MM.1S (cell line): Measurements from ENCODE around the gene SH3RF1.

ENCODE experiments used
- DNase-seq: peaks from one replicate; pipeline ENCODE4 v3.0.0-alpha.2; 2015
- H2AFZ ChIP-seq: fragments of 300-600 bp; sonication (generic); 2 replicates; pipeline ENCODE4 v1.6.0; 2016; ENCODE audit warnings: antibody characterized with exemption, low read length
- H3F3A ChIP-seq: fragments of 300-600 bp; sonication (generic); 2 replicates; pipeline ENCODE4 v1.6.1; 2016; ENCODE audit warnings: mild to moderate bottlenecking, antibody characterized with exemption, low read length, moderate library complexity, mixed read lengths; ENCODE audit not compliant: insufficient read depth
- H3K27ac ChIP-seq: fragments of 300-600 bp; sonication (generic); 2 replicates; pipeline ENCODE4 v1.5.1; 2016; ENCODE audit warnings: mild to moderate bottlenecking, low read length
- H3K27me3 ChIP-seq: fragments of 300-600 bp; sonication (generic); replicated peaks from 2 replicates; pipeline ENCODE4 v1.6.0; 2016; ENCODE audit warnings: low read length; ENCODE audit not compliant: insufficient read depth
- H3K36me3 ChIP-seq: fragments of 300-600 bp; sonication (generic); replicated peaks from 2 replicates; pipeline ENCODE4 v1.6.1; 2016; ENCODE audit warnings: mild to moderate bottlenecking, low read length, mixed read lengths; ENCODE audit not compliant: insufficient read depth
- H3K4me1 ChIP-seq: fragments of 300-600 bp; sonication (generic); 2 replicates; pipeline ENCODE4 v1.6.1; 2016; ENCODE audit warnings: low read length, mixed read lengths
- H3K4me2 ChIP-seq: fragments of 300-600 bp; sonication (generic); 2 replicates; pipeline ENCODE4 v1.6.0; 2016; ENCODE audit warnings: low read depth, low read length
- H3K4me3 ChIP-seq: fragments of 300-600 bp; sonication (generic); 2 replicates; pipeline ENCODE4 v1.5.1; 2016; ENCODE audit warnings: low read length, mixed read lengths
- H3K79me2 ChIP-seq: fragments of 300-600 bp; sonication (generic); 2 replicates; pipeline ENCODE4 v1.6.1; 2016; ENCODE audit warnings: mixed run types, low read length, mixed read lengths
- H3K9ac ChIP-seq: fragments of 300-600 bp; sonication (generic); 2 replicates; pipeline ENCODE4 v1.6.1; 2016; ENCODE audit warnings: low read length, mixed read lengths
- H3K9me2 ChIP-seq: fragments of 300-600 bp; sonication (generic); replicated peaks from 2 replicates; pipeline ENCODE4 v1.6.1; 2016; ENCODE audit warnings: mild to moderate bottlenecking, low read length, mixed read lengths; ENCODE audit not compliant: insufficient read depth
- H3K9me3 ChIP-seq: fragments of 300-600 bp; sonication (generic); replicated peaks from 2 replicates; pipeline ENCODE4 v1.6.1; 2016; ENCODE audit warnings: mild to moderate bottlenecking, low read length, mixed read lengths; ENCODE audit not compliant: insufficient read depth
- H4K20me1 ChIP-seq: fragments of 300-600 bp; sonication (generic); 2 replicates; pipeline ENCODE4 v1.6.1; 2016; ENCODE audit warnings: mild to moderate bottlenecking, low read length, moderate library complexity, mixed read lengths; ENCODE audit not compliant: insufficient read depth
- EZH2 ChIP-seq: fragments of 300-600 bp; sonication (generic); optimal IDR thresholded peaks from 2 replicates; pipeline ENCODE3; 2017; ENCODE audit warnings: low read depth, mild to moderate bottlenecking, antibody characterized with exemption, low read length, mixed read lengths
- EZH2phosphoT487 ChIP-seq: fragments of 300-600 bp; sonication (generic); IDR thresholded peaks from 2 replicates; pipeline ENCODE4 v1.6.1; 2018; ENCODE audit warnings: antibody characterized with exemption, low read length
- TF ChIP-seq, protein P1 (sequence below): fragments of 300-600 bp; sonication (generic); IDR thresholded peaks from 2 replicates; pipeline ENCODE4 v1.5.1; 2016; ENCODE audit warnings: antibody characterized with exemption, low read length, mixed read lengths

SH3RF1 gene

GRCh38 chr4:169274033-169274432, 3.3 kb upstream of the SH3RF1 start:
- Histone ChIP-seq H4K20me1 (no peaks in the 10 kb centered on the region), H3K4me2 (no peak overlapping the region), H3K4me1 (peaks cover 23% of the 10 kb centered on the region), H3K9me2 (no peaks in the 10 kb centered on the region), H3K4me3 (no peak overlapping the region), H3K27ac (no peak overlapping the region), H3K9ac (no peak overlapping the region), H3K79me2 (peaks cover 10% of the 10 kb centered on the region), H2AFZ (no peak overlapping the region), H3K36me3 (no peaks in the 10 kb centered on the region), H3F3A (peaks cover 23% of the 10 kb centered on the region), H3K9me3 (no peaks in the 10 kb centered on the region), H3K27me3 (no peaks in the 10 kb centered on the region)
- no peak for DNase-seq
- TF ChIP-seq EZH2phosphoT487 (no peak), EZH2 (no peak)
- TF ChIP-seq, protein P1, sequence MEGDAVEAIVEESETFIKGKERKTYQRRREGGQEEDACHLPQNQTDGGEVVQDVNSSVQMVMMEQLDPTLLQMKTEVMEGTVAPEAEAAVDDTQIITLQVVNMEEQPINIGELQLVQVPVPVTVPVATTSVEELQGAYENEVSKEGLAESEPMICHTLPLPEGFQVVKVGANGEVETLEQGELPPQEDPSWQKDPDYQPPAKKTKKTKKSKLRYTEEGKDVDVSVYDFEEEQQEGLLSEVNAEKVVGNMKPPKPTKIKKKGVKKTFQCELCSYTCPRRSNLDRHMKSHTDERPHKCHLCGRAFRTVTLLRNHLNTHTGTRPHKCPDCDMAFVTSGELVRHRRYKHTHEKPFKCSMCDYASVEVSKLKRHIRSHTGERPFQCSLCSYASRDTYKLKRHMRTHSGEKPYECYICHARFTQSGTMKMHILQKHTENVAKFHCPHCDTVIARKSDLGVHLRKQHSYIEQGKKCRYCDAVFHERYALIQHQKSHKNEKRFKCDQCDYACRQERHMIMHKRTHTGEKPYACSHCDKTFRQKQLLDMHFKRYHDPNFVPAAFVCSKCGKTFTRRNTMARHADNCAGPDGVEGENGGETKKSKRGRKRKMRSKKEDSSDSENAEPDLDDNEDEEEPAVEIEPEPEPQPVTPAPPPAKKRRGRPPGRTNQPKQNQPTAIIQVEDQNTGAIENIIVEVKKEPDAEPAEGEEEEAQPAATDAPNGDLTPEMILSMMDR = no peak

- TF ChIP-seq EZH2phosphoT487 (no peak), EZH2 (no peak)
- TF ChIP-seq, protein P1 = no peak
- Histone ChIP-seq H3K27me3 (no peaks in the 10 kb centered on the region), H4K20me1 (no peaks in the 10 kb centered on the region), H3K4me1 (peaks cover 24% of the 10 kb centered on the region), H3K9me2 (no peaks in the 10 kb centered on the region), H2AFZ (no peak overlapping the region), H3F3A (peaks cover 23% of the 10 kb centered on the region), H3K36me3 (no peaks in the 10 kb centered on the region), H3K9me3 (no peaks in the 10 kb centered on the region), H3K9ac (no peak overlapping the region), H3K4me3 (no peak overlapping the region), H3K27ac (peak overlapping the region; percentile 0; the same call in 1 of the 2 replicates), H3K79me2 (peaks cover 14% of the 10 kb centered on the region), H3K4me2 (peak overlapping the region; percentile 93)
- DNase-seq = no peak
These were observed 1.6 kb upstream of the SH3RF1 start for GRCh38 chr4:169272265-169272886.

DNA sequence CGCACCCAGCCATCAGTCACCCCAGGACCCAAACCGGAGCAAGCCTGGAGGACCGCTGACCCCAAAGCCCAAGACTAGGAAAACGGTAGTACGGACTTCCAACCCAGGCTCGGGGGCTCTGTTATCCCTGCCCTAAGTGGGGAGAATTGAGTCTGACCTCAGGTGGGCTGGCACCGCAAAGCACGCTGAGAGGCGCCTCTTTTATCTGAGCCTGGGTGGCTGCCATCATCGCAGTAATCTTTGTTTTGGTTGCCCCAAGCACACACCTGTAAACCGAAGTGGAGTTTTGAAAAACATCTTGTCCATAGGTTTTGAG, 894 bp upstream of the SH3RF1 start:
- TF ChIP-seq, protein P1 = no peak
- TF ChIP-seq EZH2 (no peak), EZH2phosphoT487 (no peak)
- H4K20me1 ChIP-seq = no peaks in the 10 kb centered on the region; the same call in 1 of the 2 replicates
- H3K27me3 ChIP-seq = no peaks in the 10 kb centered on the region
- H3K4me3 ChIP-seq = peak overlapping the region; percentile 89
- H3K79me2 ChIP-seq = peaks cover 20% of the 10 kb centered on the region
- peaks cover 24% of the 10 kb centered on the region for H3K4me1 ChIP-seq
- no peaks in the 10 kb centered on the region for H3K36me3 ChIP-seq
- H3K9me3 ChIP-seq = no peaks in the 10 kb centered on the region
- no peaks in the 10 kb centered on the region for H3K9me2 ChIP-seq
- H3F3A ChIP-seq = peaks cover 23% of the 10 kb centered on the region
- peak overlapping the region; percentile 8; the same call in 1 of the 2 replicates for H3K27ac ChIP-seq
- DNase-seq = no peak
- peak overlapping the region; percentile 67 for H3K9ac ChIP-seq
- H3K4me2 ChIP-seq = peak overlapping the region; percentile 93
- peak overlapping the region; percentile 82 for H2AFZ ChIP-seq
